ENCODE results near the gene HARS2. TPM values are rescaled to one million over a fixed set of nuclear protein-coding genes. Genes with fewer than 3 reads are reported as not detected.
"Not testable (repeated sequence)": the region's sequence is repeated elsewhere in the genome, so short reads cannot be mapped to it uniquely, and the experiment has no call there.

The HARS2 gene
- polyA plus RNA-seq (2013, experiment 1 of 2; ENCODE audit: insufficient read length), result 24.8 TPM
- polyA plus RNA-seq (2013, experiment 2 of 2; ENCODE audit: insufficient read length), result 25.6 TPM

GRCh38 chr5:140690941-140691924 lies at the start of gene HARS2, which contains the start of gene HARS1:
TSS of gene HARS2 (plus strand) at chr5:140691455. CDS start at chr5:140691649, 194 bp downstream.
TSS of gene HARS1 (minus strand) at chr5:140691370. CDS start at chr5:140691304, 66 bp downstream.
- peak; percentile 93 for DNase-seq

GRCh38 chr5:140641716-140642115 lies 49.5 kb upstream of the HARS2 start:
- DNase-seq, result no peak

- peak; percentile 41 for DNase-seq
Measured at GRCh38 chr5:140642718-140643117, 48.5 kb upstream of the HARS2 start.

GRCh38 chr5:140647042-140647419 lies 44.2 kb upstream of the HARS2 start:
- DNase-seq, result no peak

- no peak for DNase-seq
Measured at GRCh38 chr5:140658870-140659269, 32.4 kb upstream of the HARS2 start.

- not testable (repeated sequence) for DNase-seq
Measured at GRCh38 chr5:140660371-140660770, 30.9 kb upstream of the HARS2 start.

- no peak for DNase-seq
Measured at GRCh38 chr5:140664030-140664358, 27.3 kb upstream of the HARS2 start.

- peak; percentile 91 for DNase-seq
Measured at GRCh38 chr5:140664359-140665119, 26.7 kb upstream of the HARS2 start, which contains the start of gene WDR55. TSS of gene WDR55 (plus strand) at chr5:140664904. CDS start at chr5:140664913, 9 bp downstream.

- not testable (repeated sequence) for DNase-seq
Measured at GRCh38 chr5:140671035-140671434, 20.2 kb upstream of the HARS2 start.

- no peak for DNase-seq
Measured at GRCh38 chr5:140671472-140672125, 19.7 kb upstream of the HARS2 start.

GRCh38 chr5:140672455-140673186 lies 18.6 kb upstream of the HARS2 start:
- DNase-seq, result peak; percentile 28

- no peak for DNase-seq
Measured at GRCh38 chr5:140673187-140673976, 17.9 kb upstream of the HARS2 start, which contains the start of gene DND1. TSS of gene DND1 (minus strand) at chr5:140673576. CDS start at chr5:140673542, 34 bp downstream.

GRCh38 chr5:140674211-140674610 lies 17.0 kb upstream of the HARS2 start:
- no peak for DNase-seq

- no peak for DNase-seq
Measured at GRCh38 chr5:140674629-140675028, 16.6 kb upstream of the HARS2 start.

GRCh38 chr5:140677947-140678346 lies 13.3 kb upstream of the HARS2 start:
- no peak for DNase-seq

GRCh38 chr5:140678993-140679392 lies 12.3 kb upstream of the HARS2 start:
- no peak for DNase-seq

GRCh38 chr5:140690376-140690932 lies 801 bp upstream of the HARS2 start:
- DNase-seq, result no peak

GRCh38 chr5:140694276-140694675 lies 3.0 kb downstream of the HARS2 start:
- DNase-seq, result no peak

GRCh38 chr5:140696891-140697492 lies 5.7 kb downstream of the HARS2 start:
- DNase-seq, result no peak

Data from fibroblast of skin of abdomen (primary cell).